Body of pancreas (tissue), 4 donors: ENCODE measurements around the gene TRAF1. TPM values are rescaled to one million over a fixed set of nuclear protein-coding genes. Genes with fewer than 3 reads are reported as not detected.

Experiments used
- ATAC-seq: fragments of 150-250 bp; one replicate; pipeline ENCODE4 v1.9.1; 2016
- DNase-seq, 4 donors: peaks; one replicate each; pipeline ENCODE4 v3.0.0-alpha.2; 2019
- H3K27ac ChIP-seq, 4 donors: fragments of 200-600 bp; sonication (generic); 1 replicate in 3 of 4; 2 replicates in 1 of 4; pipeline versions ENCODE4 v1.5.1 to v1.6.1; 2016 to 2019; ENCODE audit warnings: mild to moderate bottlenecking in 1 of 4, mixed read lengths in 1 of 4, moderate library complexity in 1 of 4
- H3K27me3 ChIP-seq, 2 donors: fragments of 200-600 bp; sonication (generic); one replicate each; pipeline ENCODE4 v1.6.0; 2016; ENCODE audit warnings: mild to moderate bottlenecking in 1 of 2
- H3K36me3 ChIP-seq, 2 donors: fragments of 200-600 bp; sonication (generic); replicated peaks in 1 of 2; 2 replicates each; pipeline ENCODE4 v1.5.1; 2016; ENCODE audit warnings: low read depth in 2 of 2; ENCODE audit not compliant: insufficient read depth in 1 of 2
- H3K4me1 ChIP-seq: fragments of 200-600 bp; sonication (generic); one replicate; pipeline ENCODE4 v1.6.0; 2016
- H3K4me3 ChIP-seq, 2 donors: fragments of 200-600 bp; sonication (generic); 1 replicate in 1 of 2; 2 replicates in 1 of 2; pipeline ENCODE4 v1.5.1; 2016 to 2019
- H3K9me3 ChIP-seq, 3 donors: fragments of 200-600 bp; sonication (generic); 1 replicate in 2 of 3; 2 replicates in 1 of 3; pipeline ENCODE4 v1.5.1; 2016
- CTCF ChIP-seq, 7 experiments: fragments of 450-650 bp in 4 of 7; fragments of 200-600 bp in 3 of 7; sonication (generic) in 3 of 7; IDR thresholded peaks; one replicate each; pipeline ENCODE4 v1.5.1; 2016 to 2019; ENCODE audit warnings: antibody characterized with exemption in 7 of 7
- POLR2A ChIP-seq, 3 donors: fragments of 450-650 bp; IDR thresholded peaks; one replicate each; pipeline ENCODE4 v1.6.1; 2016; ENCODE audit warnings: antibody characterized with exemption in 3 of 3, mild to moderate bottlenecking in 2 of 3
- WGBS, 2 donors: methylation state at CpG; one replicate each; pipeline ENCODE4 v1.1.5; 2017; 5-methylcytosine and 5-hydroxymethylcytosine counted together
- intact Hi-C: fragments of 100-400 bp; cut with DNase I; formaldehyde crosslinking; loops from one replicate; pipeline ENCODE4 v1.15.1; 2023
- total RNA-seq, 2 donors: library from RNA; depleted of rRNA; stranded (reverse); fragments of >200 nt; gene quantifications; one replicate each; pipeline ENCODE4 v1.1.0, GENCODE V29; 2016

TRAF1 gene
- total RNA-seq, 2 donors from 2014 or later: 4.4 to 8.2 TPM

GRCh38 chr9:120868676-120869359, 57.8 kb downstream of the TRAF1 start:
- H3K9me3 ChIP-seq: no peaks in the 10 kb centered on the region
- H3K36me3 ChIP-seq: no peaks in the 10 kb centered on the region
- TF ChIP-seq POLR2A (IDR thresholded peaks at IDR 0.05): peak; percentile 51 to 65 (median 59)
- TF ChIP-seq CTCF (IDR thresholded peaks at IDR 0.05): peak in 5 of 7 experiments; percentile 18 to 52 (median 49)
- peak; percentile 96 for ATAC-seq
- 0 to 12% methylated on average over 12 to 42 of the region's 52 CpGs for WGBS, 2 donors
- H3K27ac ChIP-seq: peak overlapping the region; percentile 68 to 91 (median 80)
- peak; percentile 99 to 100 (median 100) for DNase-seq
- H3K27me3 ChIP-seq: no peaks in the 10 kb centered on the region
- H3K4me1 ChIP-seq: peaks cover 12% of the 10 kb centered on the region
- peak overlapping the region in 1 of 2 donors; percentile 55 for H3K4me3 ChIP-seq
- intact Hi-C loops: no loop called here

DNA sequence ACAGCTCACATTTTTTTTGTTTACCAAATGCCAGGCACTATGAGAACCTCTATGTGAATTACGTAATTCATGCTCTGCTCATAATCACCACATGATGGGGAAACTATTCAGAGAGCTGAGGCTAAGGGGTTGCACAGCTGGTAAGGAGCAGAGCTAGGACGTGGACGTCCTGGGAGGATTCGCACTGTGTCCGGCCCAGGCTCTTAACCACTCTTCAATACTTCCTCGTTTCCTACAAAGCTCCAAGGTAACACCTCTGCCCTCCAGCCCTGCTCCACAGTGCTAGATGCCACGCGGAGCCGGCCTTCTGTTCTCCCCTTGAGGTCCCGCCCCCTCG, 58.3 kb downstream of the TRAF1 start:
- TF ChIP-seq POLR2A (IDR thresholded peaks at IDR 0.05) (peak; percentile 22 to 56 (median 54)), CTCF (IDR thresholded peaks at IDR 0.05) (peak in 2 of 7 experiments; percentile 19 to 34)
- 0 to 3% methylated on average over 10 to 11 of the region's 11 CpGs for WGBS, 2 donors

GRCh38 chr9:120867676-120868338, 58.8 kb downstream of the TRAF1 start:
- Histone ChIP-seq H3K4me3 (no peak overlapping the region), H3K36me3 (no peaks in the 10 kb centered on the region), H3K9me3 (no peaks in the 10 kb centered on the region), H3K27me3 (no peaks in the 10 kb centered on the region), H3K27ac (peak overlapping the region; percentile 68 to 91 (median 80)), H3K4me1 (peaks cover 12% of the 10 kb centered on the region)
- ATAC-seq (no peak), DNase-seq (peak in 2 of 4 donors; percentile 17 to 36)
- intact Hi-C loops: no loop called here
- no peak for TF ChIP-seq CTCF (IDR thresholded peaks at IDR 0.05)
- no peak for TF ChIP-seq POLR2A (IDR thresholded peaks at IDR 0.05)
- 85 to 89% methylated on average over 9 to 14 of the region's 15 CpGs for WGBS, 2 donors

More for the DNA sequence above, 58.3 kb downstream of the TRAF1 start:
- Histone ChIP-seq H3K27ac (peak overlapping the region; percentile 68 to 91 (median 80)), H3K9me3 (no peaks in the 10 kb centered on the region), H3K36me3 (no peaks in the 10 kb centered on the region), H3K27me3 (no peaks in the 10 kb centered on the region), H3K4me1 (peaks cover 12% of the 10 kb centered on the region), H3K4me3 (no peak overlapping the region)
- intact Hi-C loops: no loop called here
- no peak for DNase-seq
- ATAC-seq: peak; percentile 41

GRCh38 chr9:120866651-120867050, 59.9 kb downstream of the TRAF1 start:
- H3K27ac ChIP-seq: no peak overlapping the region
- H3K9me3 ChIP-seq: no peaks in the 10 kb centered on the region
- no peak for ATAC-seq
- H3K27me3 ChIP-seq: no peaks in the 10 kb centered on the region
- intact Hi-C loops: no loop called here
- TF ChIP-seq POLR2A (IDR thresholded peaks at IDR 0.05) (no peak), CTCF (IDR thresholded peaks at IDR 0.05) (no peak)
- peaks cover 12% of the 10 kb centered on the region for H3K4me1 ChIP-seq
- no peak for DNase-seq
- WGBS, 2 donors: 93 to 96% methylated on average over 3 to 6 of the region's 6 CpGs
- H3K36me3 ChIP-seq: no peaks in the 10 kb centered on the region
- H3K4me3 ChIP-seq: no peak overlapping the region
